SK-N-SH treated with all-trans-retinoic acid at 6 μM for 48 hours (cell line): ENCODE data around the gene TMEM229B.

ENCODE experiments used
- CREB5 ChIP-seq: fragments of 250-450 bp; sonication (Bioruptor Pico); IDR thresholded peaks from 2 replicates; pipeline ENCODE4 v1.5.1; 2020; ENCODE audit warnings: low read depth, mild to moderate bottlenecking, moderate library complexity
- GLIS3 ChIP-seq: fragments of 250-450 bp; sonication (Bioruptor Pico); IDR thresholded peaks from 2 replicates; pipeline ENCODE4 v1.5.0; 2020; ENCODE audit warnings: mild to moderate bottlenecking, moderate library complexity
- PATZ1 ChIP-seq: fragments of 250-450 bp; sonication (Bioruptor Pico); IDR thresholded peaks from 2 replicates; pipeline ENCODE4 v1.8.0; 2020; ENCODE audit warnings: mild to moderate bottlenecking, moderate library complexity, borderline replicate concordance
- RARB ChIP-seq: fragments of 250-450 bp; sonication (Bioruptor Pico); IDR thresholded peaks from 2 replicates; pipeline ENCODE4 v1.8.0; 2021; ENCODE audit warnings: mild to moderate bottlenecking, moderate library complexity
- SNAI2 ChIP-seq: fragments of 250-450 bp; sonication (Bioruptor Pico); IDR thresholded peaks from 2 replicates; pipeline ENCODE4 v1.5.0; 2020; ENCODE audit warnings: mild to moderate bottlenecking, moderate library complexity
- TCF4 ChIP-seq: fragments of 250-450 bp; sonication (Bioruptor Pico); IDR thresholded peaks from 2 replicates; pipeline ENCODE4 v1.8.0; 2021; ENCODE audit warnings: mild to moderate bottlenecking, moderate library complexity, borderline replicate concordance
- TF ChIP-seq, protein P1 (sequence below): fragments of 250-450 bp; sonication (Bioruptor Pico); IDR thresholded peaks from 2 replicates; pipeline ENCODE4 v1.5.0; 2020; ENCODE audit warnings: mild to moderate bottlenecking, moderate library complexity

DNA sequence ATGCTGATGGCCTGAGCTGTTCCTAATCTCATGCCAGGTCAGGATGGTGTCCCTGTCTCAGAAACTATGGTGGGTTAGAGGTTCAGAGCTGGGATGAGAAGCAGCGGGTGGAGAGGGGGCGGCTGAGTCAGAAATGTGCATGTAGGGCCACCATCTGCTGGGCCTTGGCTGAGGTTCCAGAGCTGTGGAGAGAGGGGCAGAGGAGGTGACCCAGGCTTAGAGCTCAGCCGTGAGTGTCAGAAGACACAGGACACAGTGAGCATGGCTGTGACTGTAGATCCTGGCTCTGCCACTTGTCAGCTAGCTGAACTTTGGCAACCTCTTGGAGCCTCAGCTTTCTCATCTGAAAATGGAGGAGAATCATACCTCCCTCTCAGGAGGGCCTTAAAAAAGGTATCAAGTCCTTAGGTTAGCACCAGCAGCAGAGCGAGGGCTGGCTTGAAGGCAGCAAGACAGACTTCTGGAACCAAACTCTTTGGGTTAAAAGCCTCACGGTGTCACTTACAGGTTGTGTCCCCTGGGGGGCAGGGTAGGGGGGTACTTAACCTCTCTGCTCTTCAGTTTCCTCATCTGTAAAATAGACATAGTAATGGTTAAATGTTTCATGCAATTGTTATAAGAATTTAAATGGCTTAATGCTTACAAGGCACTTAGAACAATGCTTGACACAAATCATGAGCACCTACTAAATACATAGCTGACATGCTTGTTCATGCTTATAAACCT, 34.8 kb downstream of the TMEM229B start:
- TF ChIP-seq, protein P1, sequence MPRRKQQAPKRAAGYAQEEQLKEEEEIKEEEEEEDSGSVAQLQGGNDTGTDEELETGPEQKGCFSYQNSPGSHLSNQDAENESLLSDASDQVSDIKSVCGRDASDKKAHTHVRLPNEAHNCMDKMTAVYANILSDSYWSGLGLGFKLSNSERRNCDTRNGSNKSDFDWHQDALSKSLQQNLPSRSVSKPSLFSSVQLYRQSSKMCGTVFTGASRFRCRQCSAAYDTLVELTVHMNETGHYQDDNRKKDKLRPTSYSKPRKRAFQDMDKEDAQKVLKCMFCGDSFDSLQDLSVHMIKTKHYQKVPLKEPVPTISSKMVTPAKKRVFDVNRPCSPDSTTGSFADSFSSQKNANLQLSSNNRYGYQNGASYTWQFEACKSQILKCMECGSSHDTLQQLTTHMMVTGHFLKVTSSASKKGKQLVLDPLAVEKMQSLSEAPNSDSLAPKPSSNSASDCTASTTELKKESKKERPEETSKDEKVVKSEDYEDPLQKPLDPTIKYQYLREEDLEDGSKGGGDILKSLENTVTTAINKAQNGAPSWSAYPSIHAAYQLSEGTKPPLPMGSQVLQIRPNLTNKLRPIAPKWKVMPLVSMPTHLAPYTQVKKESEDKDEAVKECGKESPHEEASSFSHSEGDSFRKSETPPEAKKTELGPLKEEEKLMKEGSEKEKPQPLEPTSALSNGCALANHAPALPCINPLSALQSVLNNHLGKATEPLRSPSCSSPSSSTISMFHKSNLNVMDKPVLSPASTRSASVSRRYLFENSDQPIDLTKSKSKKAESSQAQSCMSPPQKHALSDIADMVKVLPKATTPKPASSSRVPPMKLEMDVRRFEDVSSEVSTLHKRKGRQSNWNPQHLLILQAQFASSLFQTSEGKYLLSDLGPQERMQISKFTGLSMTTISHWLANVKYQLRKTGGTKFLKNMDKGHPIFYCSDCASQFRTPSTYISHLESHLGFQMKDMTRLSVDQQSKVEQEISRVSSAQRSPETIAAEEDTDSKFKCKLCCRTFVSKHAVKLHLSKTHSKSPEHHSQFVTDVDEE (CRISPR knock-in tag): no peak
- TF ChIP-seq CREB5 (CRISPR knock-in tag) (no peak), GLIS3 (no peak), RARB (CRISPR knock-in tag) (no peak), SNAI2 (no peak), TCF4 (CRISPR knock-in tag) (no peak), PATZ1 (CRISPR knock-in tag) (no peak)
